Activated naive CD8-positive, alpha-beta T cell treated with anti-CD3 and anti-CD28 coated beads for 36 hours (primary cell): ENCODE measurements around the gene PRELP. TPM values are rescaled to one million over a fixed set of nuclear protein-coding genes. Genes with fewer than 3 reads are reported as not detected.
"Not testable (repeated sequence)": the region's sequence is repeated elsewhere in the genome, so short reads cannot be mapped to it uniquely, and the experiment has no call there.

Experiments used
- DNase-seq: peaks from one replicate; pipeline ENCODE4 v3.0.0; 2021
- H3K27ac Mint-ChIP-seq: one replicate; pipeline ENCODE4 v1.8.0; 2022; ENCODE audit warnings: mild to moderate bottlenecking, moderate library complexity, mixed read lengths
- H3K27me3 Mint-ChIP-seq: one replicate; pipeline ENCODE4 v1.8.0; 2022; ENCODE audit warnings: mild to moderate bottlenecking, mixed read lengths
- H3K36me3 Mint-ChIP-seq: one replicate; pipeline ENCODE4 v1.8.0; 2021; ENCODE audit warnings: mild to moderate bottlenecking, mixed read lengths
- H3K4me1 Mint-ChIP-seq: one replicate; pipeline ENCODE4 v1.8.0; 2021; ENCODE audit warnings: mixed read lengths
- H3K4me3 Mint-ChIP-seq: one replicate; pipeline ENCODE4 v1.8.0; 2022; ENCODE audit warnings: mild to moderate bottlenecking, moderate library complexity, mixed read lengths
- H3K9me3 Mint-ChIP-seq: one replicate; pipeline ENCODE4 v1.8.0; 2022; ENCODE audit warnings: mixed read lengths
- total RNA-seq, 2 experiments: library from RNA; stranded (reverse); gene quantifications; one replicate each; pipeline ENCODE4 v1.2.3, GENCODE V29; 2021

PRELP gene
- total RNA-seq = not detected

GRCh38 chr1:203475012-203475981 lies at the start of gene PRELP:
TSS of gene PRELP (plus strand) at chr1:203475806. CDS start at chr1:203483185, 7,379 bp downstream.
- no peak within 1 kb of the TSS for H3K4me3 Mint-ChIP-seq
- H3K27me3 Mint-ChIP-seq = peaks cover 17% of the 10 kb centered on the region
- no peaks in the 10 kb centered on the region for H3K36me3 Mint-ChIP-seq
- no peak for DNase-seq
- H3K4me1 Mint-ChIP-seq = peaks cover 9% of the 10 kb centered on the region
- H3K27ac Mint-ChIP-seq = no peak within 1 kb of the TSS
- no peaks in the 10 kb centered on the region for H3K9me3 Mint-ChIP-seq

GRCh38 chr1:203426366-203426765 lies 49.2 kb upstream of the PRELP start:
- Mint-ChIP-seq H3K27me3 (peaks cover 25% of the 10 kb centered on the region), H3K4me3 (no peak overlapping the region), H3K27ac (no peak overlapping the region), H3K4me1 (no peaks in the 10 kb centered on the region), H3K36me3 (no peaks in the 10 kb centered on the region), H3K9me3 (no peaks in the 10 kb centered on the region)
- no peak for DNase-seq

GRCh38 chr1:203426870-203427269 lies 48.7 kb upstream of the PRELP start:
- Mint-ChIP-seq H3K4me1 (no peaks in the 10 kb centered on the region), H3K4me3 (no peak overlapping the region), H3K27ac (no peak overlapping the region), H3K27me3 (peaks cover 25% of the 10 kb centered on the region), H3K36me3 (no peaks in the 10 kb centered on the region), H3K9me3 (no peaks in the 10 kb centered on the region)
- no peak for DNase-seq

- Mint-ChIP-seq H3K9me3 (no peaks in the 10 kb centered on the region), H3K4me3 (no peak overlapping the region), H3K27me3 (peaks cover 27% of the 10 kb centered on the region)
Observed at GRCh38 chr1:203427451-203427850, 48.2 kb upstream of the PRELP start.

GRCh38 chr1:203428981-203429599 lies 46.5 kb upstream of the PRELP start:
- H3K9me3 Mint-ChIP-seq = no peaks in the 10 kb centered on the region
- H3K4me3 Mint-ChIP-seq = no peak overlapping the region
- peaks cover 20% of the 10 kb centered on the region for H3K27me3 Mint-ChIP-seq
- no peak overlapping the region for H3K27ac Mint-ChIP-seq
- no peak for DNase-seq
- H3K36me3 Mint-ChIP-seq = no peaks in the 10 kb centered on the region
- H3K4me1 Mint-ChIP-seq = no peaks in the 10 kb centered on the region

More at GRCh38 chr1:203427451-203427850, 48.2 kb upstream of the PRELP start:
- H3K4me1 Mint-ChIP-seq = no peaks in the 10 kb centered on the region
- no peaks in the 10 kb centered on the region for H3K36me3 Mint-ChIP-seq
- H3K27ac Mint-ChIP-seq = no peak overlapping the region
- no peak for DNase-seq

GRCh38 chr1:203435615-203436014 lies 40.0 kb upstream of the PRELP start:
- no peak overlapping the region for H3K4me3 Mint-ChIP-seq

GRCh38 chr1:203437696-203438315 lies 37.8 kb upstream of the PRELP start:
- no peaks in the 10 kb centered on the region for H3K36me3 Mint-ChIP-seq
- H3K27ac Mint-ChIP-seq = no peak overlapping the region
- no peak overlapping the region for H3K4me3 Mint-ChIP-seq
- DNase-seq = no peak
- H3K9me3 Mint-ChIP-seq = no peaks in the 10 kb centered on the region
- peaks cover 10% of the 10 kb centered on the region for H3K27me3 Mint-ChIP-seq
- H3K4me1 Mint-ChIP-seq = no peaks in the 10 kb centered on the region

More at GRCh38 chr1:203435615-203436014, 40.0 kb upstream of the PRELP start:
- Mint-ChIP-seq H3K36me3 (no peaks in the 10 kb centered on the region), H3K4me1 (no peaks in the 10 kb centered on the region), H3K27me3 (peaks cover 7% of the 10 kb centered on the region), H3K9me3 (no peaks in the 10 kb centered on the region), H3K27ac (no peak overlapping the region)
- DNase-seq = no peak

- Mint-ChIP-seq H3K27me3 (peaks cover 10% of the 10 kb centered on the region), H3K4me3 (no peak overlapping the region), H3K27ac (no peak overlapping the region), H3K4me1 (no peaks in the 10 kb centered on the region), H3K9me3 (no peaks in the 10 kb centered on the region), H3K36me3 (no peaks in the 10 kb centered on the region)
- no peak for DNase-seq
Observed at GRCh38 chr1:203439131-203439730, 36.4 kb upstream of the PRELP start.

- no peaks in the 10 kb centered on the region for H3K4me1 Mint-ChIP-seq
- no peak overlapping the region for H3K4me3 Mint-ChIP-seq
- peaks cover 10% of the 10 kb centered on the region for H3K27me3 Mint-ChIP-seq
- no peak for DNase-seq
- H3K27ac Mint-ChIP-seq = no peak overlapping the region
- no peaks in the 10 kb centered on the region for H3K36me3 Mint-ChIP-seq
- H3K9me3 Mint-ChIP-seq = no peaks in the 10 kb centered on the region
Observed at GRCh38 chr1:203440771-203441170, 34.8 kb upstream of the PRELP start.

GRCh38 chr1:203441766-203442165 lies 33.8 kb upstream of the PRELP start:
- H3K27ac Mint-ChIP-seq = no peak overlapping the region

GRCh38 chr1:203442821-203443220 lies 32.8 kb upstream of the PRELP start:
- H3K36me3 Mint-ChIP-seq = no peaks in the 10 kb centered on the region
- H3K9me3 Mint-ChIP-seq = no peaks in the 10 kb centered on the region
- no peaks in the 10 kb centered on the region for H3K4me1 Mint-ChIP-seq
- no peak overlapping the region for H3K4me3 Mint-ChIP-seq
- no peak overlapping the region for H3K27ac Mint-ChIP-seq
- DNase-seq = no peak
- H3K27me3 Mint-ChIP-seq = peaks cover 6% of the 10 kb centered on the region

More at GRCh38 chr1:203441766-203442165, 33.8 kb upstream of the PRELP start:
- peaks cover 6% of the 10 kb centered on the region for H3K27me3 Mint-ChIP-seq
- no peak overlapping the region for H3K4me3 Mint-ChIP-seq
- no peaks in the 10 kb centered on the region for H3K4me1 Mint-ChIP-seq
- no peaks in the 10 kb centered on the region for H3K9me3 Mint-ChIP-seq
- no peak for DNase-seq
- H3K36me3 Mint-ChIP-seq = no peaks in the 10 kb centered on the region

GRCh38 chr1:203443296-203443695 lies 32.3 kb upstream of the PRELP start:
- Mint-ChIP-seq H3K27me3 (peaks cover 6% of the 10 kb centered on the region), H3K4me3 (no peak overlapping the region), H3K27ac (no peak overlapping the region), H3K4me1 (no peaks in the 10 kb centered on the region), H3K9me3 (no peaks in the 10 kb centered on the region), H3K36me3 (no peaks in the 10 kb centered on the region)
- no peak for DNase-seq

GRCh38 chr1:203444171-203444576 lies 31.4 kb upstream of the PRELP start:
- H3K4me3 Mint-ChIP-seq = no peak overlapping the region
- no peaks in the 10 kb centered on the region for H3K36me3 Mint-ChIP-seq
- peaks cover 13% of the 10 kb centered on the region for H3K27me3 Mint-ChIP-seq
- no peak for DNase-seq
- H3K27ac Mint-ChIP-seq = no peak overlapping the region
- no peaks in the 10 kb centered on the region for H3K4me1 Mint-ChIP-seq
- H3K9me3 Mint-ChIP-seq = no peaks in the 10 kb centered on the region

- no peak for DNase-seq
- H3K36me3 Mint-ChIP-seq = no peaks in the 10 kb centered on the region
- no peaks in the 10 kb centered on the region for H3K9me3 Mint-ChIP-seq
- peaks cover 16% of the 10 kb centered on the region for H3K27me3 Mint-ChIP-seq
- no peak overlapping the region for H3K27ac Mint-ChIP-seq
- no peak overlapping the region for H3K4me3 Mint-ChIP-seq
- no peaks in the 10 kb centered on the region for H3K4me1 Mint-ChIP-seq
Observed at GRCh38 chr1:203447151-203447550, 28.5 kb upstream of the PRELP start.

GRCh38 chr1:203447598-203447997 lies 28.0 kb upstream of the PRELP start:
- H3K9me3 Mint-ChIP-seq, H3K27ac Mint-ChIP-seq, DNase-seq, H3K4me3 Mint-ChIP-seq, H3K4me1 Mint-ChIP-seq, H3K36me3 Mint-ChIP-seq: not testable (repeated sequence)
- H3K27me3 Mint-ChIP-seq = peaks cover 19% of the 10 kb centered on the region
